Common myeloid progenitor, CD34-positive (primary cell): ENCODE results near the gene FARSB.

Experiments
- CTCF ChIA-PET: fragments of 350-600 bp; sonication (Branson Sonifier 250); formaldehyde crosslinking; loops from one replicate; lab custom pipeline; 2021; ENCODE audit warnings: antibody characterized with exemption; lab: Charles Lee
- POLR2A ChIA-PET: fragments of 350-600 bp; sonication (Branson Sonifier 250); formaldehyde crosslinking; loops from one replicate; lab custom pipeline; 2021; ENCODE audit warnings: antibody characterized with exemption; lab: Charles Lee
- DNase-seq, 3 donors: peaks; one replicate each; pipeline versions ENCODE4 v3.0.0 to v3.0.0-alpha.2; 2013
- H3K27ac ChIP-seq, 2 experiments: 1 replicate in 1 of 2; 2 replicates in 1 of 2; pipeline ENCODE4 v1.7.0; 2013; ENCODE audit warnings: inconsistent platforms in 2 of 2, low read length in 2 of 2, mild to moderate bottlenecking in 2 of 2, low read depth in 1 of 2, moderate library complexity in 1 of 2; ENCODE audit not compliant: severe bottlenecking in 2 of 2, insufficient read depth in 1 of 2, poor library complexity in 1 of 2
- H3K27me3 ChIP-seq, 5 experiments: replicated peaks in 2 of 5; 1 replicate in 3 of 5; 2 replicates in 2 of 5; pipeline versions ENCODE4 v1.6.1 to v1.7.0; 2013; ENCODE audit warnings: low read length in 4 of 5, mild to moderate bottlenecking in 2 of 5, moderate library complexity in 2 of 5, inconsistent platforms in 1 of 5; ENCODE audit not compliant: insufficient read depth in 5 of 5, control insufficient read depth in 4 of 5
- H3K36me3 ChIP-seq, 4 experiments: 1 replicate in 2 of 4; 2 replicates in 2 of 4; pipeline versions ENCODE4 v1.6.1 to v1.7.0; 2013; ENCODE audit warnings: low read length in 3 of 4, control low read depth in 1 of 4, mild to moderate bottlenecking in 1 of 4; ENCODE audit not compliant: control insufficient read depth in 4 of 4, insufficient read depth in 4 of 4
- H3K4me1 ChIP-seq, 4 experiments: 1 replicate in 3 of 4; 2 replicates in 1 of 4; pipeline versions ENCODE4 v1.6.1 to v1.7.1; 2013; ENCODE audit warnings: low read length in 3 of 4, mild to moderate bottlenecking in 3 of 4, control low read depth in 1 of 4, inconsistent platforms in 1 of 4, moderate library complexity in 1 of 4; ENCODE audit not compliant: control insufficient read depth in 4 of 4, insufficient read depth in 4 of 4; ENCODE audit errors: control extremely low read depth in 1 of 4
- H3K4me3 ChIP-seq, 7 experiments: 1 replicate in 4 of 7; 2 replicates in 3 of 7; pipeline versions ENCODE4 v1.5.1 to v1.7.0; 2013; ENCODE audit warnings: mild to moderate bottlenecking in 7 of 7, low read length in 6 of 7, moderate library complexity in 6 of 7, inconsistent platforms in 2 of 7, low read depth in 2 of 7, control low read depth in 1 of 7; ENCODE audit not compliant: insufficient read depth in 4 of 7, control insufficient read depth in 1 of 7; ENCODE audit errors: extremely low read depth in 1 of 7
- H3K9me3 ChIP-seq, 5 experiments: 1 replicate in 4 of 5; 2 replicates in 1 of 5; pipeline versions ENCODE4 v1.6.1 to v1.7.1; 2013; ENCODE audit warnings: low read length in 4 of 5, mild to moderate bottlenecking in 2 of 5, inconsistent platforms in 1 of 5, low read depth in 1 of 5, moderate library complexity in 1 of 5; ENCODE audit not compliant: control insufficient read depth in 4 of 5, insufficient read depth in 2 of 5; ENCODE audit errors: control extremely low read depth in 1 of 5
- WGBS: methylation state at CpG from one replicate; pipeline ENCODE4 v1.1.5; 2013; ENCODE audit not compliant: insufficient coverage; 5-methylcytosine and 5-hydroxymethylcytosine counted together

FARSB gene

GRCh38 chr2:222668494-222669154 is 12.7 kb upstream of the FARSB start:
- no peak for DNase-seq
- Histone ChIP-seq H3K4me3 (no peak overlapping the region), H3K36me3 (no peaks in the 10 kb centered on the region), H3K9me3 (no peaks in the 10 kb centered on the region), H3K4me1 (peaks cover 0 to 12% (median 11%) of the 10 kb centered on the region in 4 experiments), H3K27me3 (peaks cover 4 to 47% (median 25%) of the 10 kb centered on the region in 5 experiments), H3K27ac (no peak overlapping the region)
- ChIA-PET POLR2A (no interaction called here), CTCF (interaction anchor here (1.1 to 1.2 kb wide), 4 partner anchors 10 to 39 kb away, joined by 3 to 4 read pairs (median 4); no protein-coding TSS in a partner anchor)
- WGBS: 100% methylated on average over 3 of the region's 3 CpGs

- peaks cover 0 to 2% (median 0%) of the 10 kb centered on the region in 5 experiments for H3K27me3 ChIP-seq
- H3K36me3 ChIP-seq: no peaks in the 10 kb centered on the region
- DNase-seq: no peak
- no peak overlapping the region for H3K27ac ChIP-seq
- no peaks in the 10 kb centered on the region for H3K9me3 ChIP-seq
- POLR2A ChIA-PET: no interaction called here
- no peaks in the 10 kb centered on the region for H3K4me1 ChIP-seq
- CTCF ChIA-PET: no interaction called here
- 86% methylated on average over 1 of the region's 3 CpGs for WGBS
- H3K4me3 ChIP-seq: no peak overlapping the region
These were observed 7.6 kb upstream of the FARSB start for GRCh38 chr2:222663479-222663878.

DNA sequence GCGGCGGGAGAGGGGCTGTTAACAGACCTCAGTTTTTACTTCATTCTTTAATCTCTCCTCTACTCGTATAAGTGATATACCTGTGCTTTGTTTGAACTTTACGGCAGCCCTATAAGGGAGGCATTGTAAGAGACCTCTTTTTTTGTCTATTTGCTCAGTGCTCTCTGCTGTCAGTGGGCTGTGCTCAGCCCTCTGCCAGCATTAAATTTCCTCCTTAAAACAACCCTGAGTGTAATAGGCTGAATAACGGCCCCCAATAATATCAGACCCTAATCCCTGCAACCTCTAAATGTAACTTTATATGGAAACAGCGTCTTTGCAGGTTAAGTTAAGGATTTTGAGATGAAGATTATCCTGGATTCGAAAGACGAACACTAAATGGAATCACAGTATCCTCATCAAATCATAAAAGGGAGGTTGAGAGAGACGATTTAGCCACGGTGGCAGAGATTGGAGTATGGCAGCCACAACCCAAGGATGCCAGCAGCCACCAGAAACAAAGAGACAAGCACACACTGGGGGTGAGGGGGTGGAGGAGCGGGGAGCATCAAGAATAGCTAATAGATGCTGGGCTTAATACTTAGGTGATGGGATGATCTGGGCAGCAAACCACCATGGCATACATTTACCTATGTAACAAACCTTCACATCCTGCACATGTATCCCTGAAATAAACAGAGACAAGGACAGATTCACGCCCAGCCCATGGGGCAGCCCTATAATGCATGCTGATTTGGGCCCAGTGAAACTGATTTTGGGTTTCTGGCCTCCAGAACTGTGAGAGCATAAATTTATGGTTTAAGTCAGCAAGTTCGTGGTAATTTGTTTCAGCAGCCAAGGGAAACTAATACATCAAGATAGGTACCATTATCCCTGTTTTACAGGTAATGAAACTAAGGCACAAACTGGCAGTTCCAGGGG is 894 bp upstream of the FARSB start:
- Histone ChIP-seq H3K27me3 (no peaks in the 10 kb centered on the region), H3K4me1 (peaks cover 14 to 42% (median 25%) of the 10 kb centered on the region in 4 experiments), H3K9me3 (no peaks in the 10 kb centered on the region), H3K27ac (peak overlapping the region; percentile 100), H3K4me3 (peak overlapping the region in 6 of 7 experiments; percentile 81 to 98 (median 96)), H3K36me3 (no peaks in the 10 kb centered on the region)
- POLR2A ChIA-PET: interaction anchor here (0.7 kb wide), 1 partner anchor 1141 kb away, joined by 3 read pairs; no protein-coding TSS in a partner anchor
- no peak for DNase-seq
- CTCF ChIA-PET: interaction anchor here (1.5 kb wide), 1 partner anchor 20 kb away, joined by 3 read pairs; no protein-coding TSS in a partner anchor
- 26% methylated on average over 6 of the region's 13 CpGs for WGBS

DNA sequence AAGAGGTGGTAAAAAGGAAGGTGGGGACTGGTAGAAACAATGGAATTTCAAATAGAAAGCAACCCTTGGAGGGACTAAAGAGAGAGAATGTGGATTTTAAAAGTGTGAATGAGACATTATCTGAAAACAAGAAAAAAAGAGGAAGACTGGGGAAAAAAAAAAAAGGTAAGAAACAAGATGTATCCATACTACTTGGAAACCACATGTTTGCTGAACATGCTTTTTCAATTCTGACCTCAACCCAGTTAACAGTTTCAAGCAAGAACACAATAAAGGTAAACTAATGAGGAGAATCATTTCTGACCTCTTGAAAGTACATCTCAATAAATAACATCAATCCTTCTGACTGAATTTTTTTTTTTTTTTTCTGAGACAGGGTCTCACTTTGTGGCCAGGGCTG is 2.6 kb downstream of the FARSB start:
- H3K4me3 ChIP-seq: peak overlapping the region in 2 of 7 experiments; percentile 4 to 58
- H3K36me3 ChIP-seq: peaks cover 0 to 13% (median 3%) of the 10 kb centered on the region in 4 experiments
- H3K27me3 ChIP-seq: no peaks in the 10 kb centered on the region
- H3K27ac ChIP-seq: peak overlapping the region in 1 of 2 experiments; percentile 57
- ChIA-PET POLR2A (interaction anchor here (0.7 kb wide), 1 partner anchor 1763 kb away, joined by 3 read pairs; no protein-coding TSS in a partner anchor), CTCF (interaction anchor here (1.1 kb wide), 2 partner anchors 11 to 273 kb away, joined by 3 to 4 read pairs; no protein-coding TSS in a partner anchor)
- H3K4me1 ChIP-seq: peaks cover 14 to 42% (median 25%) of the 10 kb centered on the region in 4 experiments
- H3K9me3 ChIP-seq: no peaks in the 10 kb centered on the region
- DNase-seq: peak in 2 of 3 donors; percentile 13 to 31

DNA sequence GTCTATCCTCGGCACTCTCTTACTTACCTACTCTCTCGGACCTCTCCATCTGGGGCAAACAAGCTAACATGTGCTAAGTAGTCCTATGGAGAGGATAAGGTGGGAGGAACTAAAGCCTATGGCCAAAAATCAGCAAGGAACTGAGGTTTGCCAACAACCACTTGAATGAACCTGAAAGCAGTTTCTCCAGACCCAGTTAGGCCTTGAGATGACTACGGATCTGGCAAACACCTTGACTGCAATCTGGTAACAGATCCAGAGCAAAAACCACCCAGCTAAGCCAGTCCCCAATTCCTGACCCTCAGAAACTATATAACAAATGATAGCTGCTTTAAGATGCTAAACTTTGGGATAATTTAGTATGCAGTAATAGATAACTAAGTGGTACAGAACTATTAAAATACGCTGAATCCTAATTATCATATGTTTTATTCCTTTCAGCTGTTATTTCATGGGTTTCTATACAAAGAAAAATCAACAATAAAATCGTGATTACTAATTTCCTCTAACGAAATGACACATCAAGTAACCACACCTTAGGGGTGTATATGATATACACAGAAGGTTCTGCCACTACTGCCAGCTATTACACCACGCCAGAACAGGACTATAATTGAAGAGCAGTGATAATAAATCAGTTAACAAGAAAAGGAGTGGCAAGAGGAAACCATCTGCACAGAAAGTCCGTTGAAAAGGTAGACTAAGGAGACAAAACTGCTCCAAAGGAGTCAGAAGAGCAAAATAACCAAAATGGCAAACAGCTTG is 3.2 kb downstream of the FARSB start:
- WGBS: 44% methylated on average over 2 of the region's 8 CpGs
- ChIA-PET POLR2A (no interaction called here), CTCF (interaction anchor here (1.1 kb wide), 3 partner anchors 10 to 274 kb away, joined by 3 to 4 read pairs (median 3); no protein-coding TSS in a partner anchor)
- Histone ChIP-seq H3K4me1 (peaks cover 14 to 42% (median 25%) of the 10 kb centered on the region in 4 experiments), H3K36me3 (peaks cover 1 to 19% (median 9%) of the 10 kb centered on the region in 4 experiments), H3K27me3 (no peaks in the 10 kb centered on the region), H3K27ac (peak overlapping the region in 1 of 2 experiments; percentile 57), H3K9me3 (no peaks in the 10 kb centered on the region), H3K4me3 (peak overlapping the region in 2 of 7 experiments; percentile 4 to 58)
- DNase-seq: peak in 2 of 3 donors; percentile 21 to 61

DNA sequence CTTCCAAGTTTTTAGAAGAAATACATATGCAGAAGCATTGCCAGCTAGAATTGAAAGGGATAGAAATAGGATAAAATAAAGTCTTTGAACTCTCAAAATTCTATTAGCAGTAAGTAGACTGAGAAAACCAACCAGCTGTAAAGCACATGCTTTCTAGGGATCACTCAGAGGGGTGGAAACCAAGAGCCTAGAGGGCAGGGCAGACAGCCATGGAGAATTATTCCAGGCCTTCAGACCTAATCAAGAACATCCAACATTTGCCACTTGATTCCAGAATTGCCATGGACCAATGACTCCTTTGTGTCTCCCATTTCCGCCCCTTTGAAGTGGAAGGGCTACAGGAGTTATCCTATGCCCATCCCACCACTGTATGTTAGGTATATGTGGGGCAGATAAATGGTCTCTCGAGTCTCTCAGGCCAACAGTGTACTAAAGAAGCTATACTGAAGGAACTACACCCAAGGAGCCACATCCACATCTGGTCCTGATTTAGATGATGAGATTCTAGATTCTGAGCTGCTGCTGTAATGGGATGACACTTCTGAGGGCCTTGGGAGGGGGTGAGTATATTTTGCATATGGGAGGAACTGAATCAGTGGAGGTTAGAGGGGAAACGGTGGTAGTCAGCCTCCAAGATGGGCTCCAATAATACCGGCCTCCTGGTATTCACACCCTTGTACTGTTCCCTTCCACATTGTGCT is 4.0 kb downstream of the FARSB start:
- H3K9me3 ChIP-seq: no peaks in the 10 kb centered on the region
- DNase-seq: no peak
- WGBS: 100% methylated on average over 2 of the region's 4 CpGs
- H3K4me1 ChIP-seq: peaks cover 14 to 40% (median 23%) of the 10 kb centered on the region in 4 experiments
- ChIA-PET CTCF (interaction anchor here (1.1 kb wide), 2 partner anchors 31 to 275 kb away, joined by 3 read pairs; no protein-coding TSS in a partner anchor), POLR2A (no interaction called here)
- no peak overlapping the region for H3K27ac ChIP-seq
- no peaks in the 10 kb centered on the region for H3K27me3 ChIP-seq
- no peak overlapping the region for H3K4me3 ChIP-seq
- H3K36me3 ChIP-seq: peaks cover 2 to 24% (median 16%) of the 10 kb centered on the region in 4 experiments
